PC-3 (cell line): ENCODE results near the gene SFMBT2. TPM values are rescaled to one million over a fixed set of nuclear protein-coding genes. Genes with fewer than 3 reads are reported as not detected.

Source experiments
- ATAC-seq: fragments of 200-7000 bp; cut with Tn5 transposase; 2 replicates; pipeline ENCODE4 v1.9.1; 2020; ENCODE audit warnings: mild to moderate bottlenecking, moderate library complexity
- BruUV-seq: library from RNA; stranded (reverse); fragments of 400-500 nt; replicated peaks from 2 replicates; lab custom pipeline; 2021; lab: Mats Ljungman, UMichigan
- CTCF ChIA-PET: fragments of 300-600 bp; sonication (Branson Sonifier 250); formaldehyde crosslinking; loops from one replicate; lab custom pipeline; 2022; ENCODE audit warnings: antibody characterized with exemption; lab: Charles Lee
- POLR2A ChIA-PET: fragments of 300-600 bp; sonication (Branson Sonifier 250); formaldehyde crosslinking; loops from one replicate; lab custom pipeline; 2022; ENCODE audit warnings: antibody characterized with exemption; ENCODE audit not compliant: unreplicated experiment; lab: Charles Lee
- DNase-seq: peaks from one replicate; pipeline ENCODE4 v3.0.0-alpha.2; 2015
- H2AFZ ChIP-seq: fragments of 300-600 bp; sonication (generic); 2 replicates; pipeline ENCODE4 v1.6.0; 2016; ENCODE audit warnings: antibody characterized with exemption, low read length
- H3F3A ChIP-seq: fragments of 300-600 bp; sonication (generic); one replicate; pipeline ENCODE4 v1.6.0; 2017; ENCODE audit warnings: antibody characterized with exemption, low read length, control low read depth, mild to moderate bottlenecking; ENCODE audit not compliant: unreplicated experiment
- H3K27ac ChIP-seq: fragments of 300-600 bp; sonication (generic); 2 replicates; pipeline ENCODE4 v1.5.1; 2016; ENCODE audit warnings: mild to moderate bottlenecking, low read length
- H3K27me3 ChIP-seq: fragments of 300-600 bp; sonication (generic); 2 replicates; pipeline ENCODE4 v1.6.1; 2016; ENCODE audit warnings: low read length, mixed read lengths
- H3K36me3 ChIP-seq: fragments of 300-600 bp; sonication (generic); 2 replicates; pipeline ENCODE4 v1.6.1; 2016; ENCODE audit warnings: low read depth, mixed run types, low read length, mixed read lengths
- H3K4me1 ChIP-seq: fragments of 300-600 bp; sonication (generic); 2 replicates; pipeline ENCODE4 v1.5.1; 2016; ENCODE audit warnings: low read length; ENCODE audit not compliant: insufficient read depth
- H3K4me2 ChIP-seq: fragments of 300-600 bp; sonication (generic); 2 replicates; pipeline ENCODE4 v1.6.0; 2016; ENCODE audit warnings: low read length
- H3K4me3 ChIP-seq: fragments of 300-600 bp; sonication (generic); 2 replicates; pipeline ENCODE4 v1.5.1; 2016; ENCODE audit warnings: mild to moderate bottlenecking, low read length, mixed read lengths
- H3K79me2 ChIP-seq: fragments of 300-600 bp; sonication (generic); 2 replicates; pipeline ENCODE4 v1.6.1; 2017; ENCODE audit warnings: low read length, mixed read lengths
- H3K9ac ChIP-seq: fragments of 300-600 bp; sonication (generic); 2 replicates; pipeline ENCODE4 v1.6.0; 2016; ENCODE audit warnings: mild to moderate bottlenecking, low read length
- H3K9me2 ChIP-seq: fragments of 300-600 bp; sonication (generic); replicated peaks from 2 replicates; pipeline ENCODE4 v1.6.1; 2016; ENCODE audit warnings: mixed run types, low read length, mixed read lengths
- H3K9me3 ChIP-seq: fragments of 300-600 bp; sonication (generic); 2 replicates; pipeline ENCODE4 v1.6.1; 2016; ENCODE audit warnings: low read length, mixed read lengths
- H4K20me1 ChIP-seq: fragments of 300-600 bp; sonication (generic); 2 replicates; pipeline ENCODE4 v1.6.1; 2016; ENCODE audit warnings: low read length, mixed read lengths
- CTCF ChIP-seq: fragments of 300-600 bp; sonication (generic); conservative IDR thresholded peaks from 2 replicates; pipeline ENCODE4 v1.5.1; 2017; ENCODE audit warnings: antibody characterized with exemption, low read depth, mild to moderate bottlenecking, low read length
- EZH2 ChIP-seq: fragments of 300-600 bp; sonication (generic); IDR thresholded peaks from one replicate; pipeline ENCODE4 v1.6.1; 2017; ENCODE audit warnings: antibody characterized with exemption, mild to moderate bottlenecking, low read length; ENCODE audit not compliant: unreplicated experiment
- EZH2phosphoT487 ChIP-seq: fragments of 300-600 bp; sonication (generic); IDR thresholded peaks from 2 replicates; pipeline ENCODE4 v1.6.1; 2018; ENCODE audit warnings: mild to moderate bottlenecking, antibody characterized with exemption, low read length, borderline replicate concordance
- intact Hi-C: fragments of 100-400 bp; cut with micrococcal nuclease; formaldehyde crosslinking; loops from 2 replicates; pipeline ENCODE4 v1.9.0; 2023
- total RNA-seq: library from RNA; depleted of rRNA; stranded (reverse); fragments of >200 nt; gene quantifications from 2 replicates; pipeline ENCODE4 v1.2.3, GENCODE V29; 2014

SFMBT2 gene
- total RNA-seq, 1 experiment from 2014 or later: 1.9 TPM

- TF ChIP-seq EZH2 (no peak), CTCF (no peak), EZH2phosphoT487 (no peak)
- no peaks in the 10 kb centered on the region for H3F3A ChIP-seq
- no peak overlapping the region for H3K27ac ChIP-seq
- H3K4me1 ChIP-seq: peaks cover 18% of the 10 kb centered on the region
- ChIA-PET CTCF (no interaction called here), POLR2A (no interaction called here)
- no peak overlapping the region for H3K9ac ChIP-seq
- no peaks in the 10 kb centered on the region for H3K27me3 ChIP-seq
- H3K4me2 ChIP-seq: no peak overlapping the region
- no peaks in the 10 kb centered on the region for H3K79me2 ChIP-seq
- H2AFZ ChIP-seq: no peak overlapping the region
- intact Hi-C loops: no loop called here
- H3K9me2 ChIP-seq: no peaks in the 10 kb centered on the region
- ATAC-seq (no peak), DNase-seq (no peak)
- H3K36me3 ChIP-seq: no peaks in the 10 kb centered on the region
- H3K9me3 ChIP-seq: no peaks in the 10 kb centered on the region
- H3K4me3 ChIP-seq: no peak overlapping the region
- no peaks in the 10 kb centered on the region for H4K20me1 ChIP-seq
- no TSS peak for BruUV-seq
Observed at GRCh38 chr10:7298495-7298894, 112.3 kb downstream of the SFMBT2 start.

GRCh38 chr10:7297094-7297493, 113.7 kb downstream of the SFMBT2 start:
- POLR2A ChIA-PET: no interaction called here
- Histone ChIP-seq H3K9ac (no peak overlapping the region), H3K4me2 (no peak overlapping the region), H2AFZ (no peak overlapping the region), H3K27me3 (no peaks in the 10 kb centered on the region), H3K9me2 (no peaks in the 10 kb centered on the region), H3F3A (no peaks in the 10 kb centered on the region), H3K9me3 (no peaks in the 10 kb centered on the region), H3K4me3 (no peak overlapping the region), H3K36me3 (no peaks in the 10 kb centered on the region), H3K27ac (no peak overlapping the region), H3K79me2 (no peaks in the 10 kb centered on the region), H3K4me1 (peaks cover 7% of the 10 kb centered on the region), H4K20me1 (no peaks in the 10 kb centered on the region)
- intact Hi-C loops: no loop called here
- TF ChIP-seq CTCF: no peak
- no peak for DNase-seq
- BruUV-seq: no TSS peak
- CTCF ChIA-PET: no interaction called here
- ATAC-seq: no peak

GRCh38 chr10:7296648-7297047, 114.2 kb downstream of the SFMBT2 start:
- TF ChIP-seq EZH2phosphoT487 (no peak), EZH2 (no peak), CTCF (no peak)
- H3K9me3 ChIP-seq: no peaks in the 10 kb centered on the region
- no peak overlapping the region for H2AFZ ChIP-seq
- DNase-seq (no peak), ATAC-seq (no peak)
- no peak overlapping the region for H3K4me2 ChIP-seq
- H3K79me2 ChIP-seq: no peaks in the 10 kb centered on the region
- H3K4me1 ChIP-seq: 0 out of 2 replicates have a peak, but pooled peaks cover 3% of the 10 kb centered on the region
- H3K9me2 ChIP-seq: no peaks in the 10 kb centered on the region
- no peak overlapping the region for H3K27ac ChIP-seq
- ChIA-PET CTCF (no interaction called here), POLR2A (no interaction called here)
- H3K27me3 ChIP-seq: no peaks in the 10 kb centered on the region
- H3K36me3 ChIP-seq: no peaks in the 10 kb centered on the region
- no peak overlapping the region for H3K4me3 ChIP-seq
- no peaks in the 10 kb centered on the region for H4K20me1 ChIP-seq
- BruUV-seq: no TSS peak
- intact Hi-C loops: no loop called here
- no peaks in the 10 kb centered on the region for H3F3A ChIP-seq
- H3K9ac ChIP-seq: no peak overlapping the region
